Breast epithelium (tissue), 4 donors: ENCODE data around the gene CCDC187. TPM values are rescaled to one million over a fixed set of nuclear protein-coding genes. Genes with fewer than 3 reads are reported as not detected.

Experiments
- DNase-seq, 2 donors: peaks; one replicate each; pipeline ENCODE4 v3.0.0-alpha.2; 2019; ENCODE audit warnings: low spot score in 2 of 2
- H3K27ac ChIP-seq, 2 donors: fragments of 200-600 bp; sonication (generic) in 1 of 2; one replicate each; pipeline ENCODE4 v1.5.1; 2016 to 2019; ENCODE audit warnings: mild to moderate bottlenecking in 1 of 2
- H3K27me3 ChIP-seq, 2 donors: fragments of 200-600 bp; sonication (generic) in 1 of 2; one replicate each; pipeline versions ENCODE4 v1.5.1 to v1.6.0; 2017 to 2019; ENCODE audit warnings: control low read depth in 1 of 2, mild to moderate bottlenecking in 1 of 2
- H3K36me3 ChIP-seq: fragments of 200-600 bp; one replicate; pipeline ENCODE4 v1.5.1; 2019
- H3K4me1 ChIP-seq, 2 donors: fragments of 200-600 bp; sonication (generic); one replicate each; pipeline ENCODE4 v1.5.1; 2016 to 2019; ENCODE audit warnings: control low read depth in 1 of 2
- H3K4me3 ChIP-seq, 3 donors: fragments of 200-600 bp; sonication (generic); 1 replicate in 2 of 3; 2 replicates in 1 of 3; pipeline ENCODE4 v1.5.1; 2016 to 2019; ENCODE audit warnings: mild to moderate bottlenecking in 3 of 3, moderate library complexity in 2 of 3
- H3K9me3 ChIP-seq, 2 donors: fragments of 200-600 bp; sonication (generic) in 1 of 2; one replicate each; pipeline ENCODE4 v1.5.1; 2016 to 2019; ENCODE audit warnings: control low read depth in 1 of 2
- POLR2A ChIP-seq: fragments of 450-650 bp; IDR thresholded peaks from one replicate; pipeline ENCODE4 v1.6.1; 2016; ENCODE audit warnings: antibody characterized with exemption, mild to moderate bottlenecking, moderate library complexity
- POLR2AphosphoS5 ChIP-seq, 3 donors: sonication (generic); formaldehyde crosslinking; IDR thresholded peaks; one replicate each; pipeline ENCODE4 v1.6.1; 2017; ENCODE audit warnings: antibody characterized with exemption in 3 of 3
- intact Hi-C: fragments of 100-400 bp; cut with DNase I; formaldehyde crosslinking; loops from one replicate; pipeline ENCODE4 v1.15.1; 2023; ENCODE audit warnings: low total_unique reads
- total RNA-seq, 3 donors: library from RNA; depleted of rRNA; stranded (reverse); fragments of >200 nt; gene quantifications; one replicate each; pipeline ENCODE4 v1.1.0, GENCODE V29; 2016
- TF ChIP-seq, protein P1 (sequence below), 3 donors: fragments of 450-650 bp; IDR thresholded peaks; one replicate each; pipeline ENCODE4 v1.5.1; 2016 to 2017; ENCODE audit warnings: antibody characterized with exemption in 3 of 3, mild to moderate bottlenecking in 3 of 3, moderate library complexity in 3 of 3

Gene CCDC187
- total RNA-seq, 3 donors from 2014 or later, result not detected

DNA sequence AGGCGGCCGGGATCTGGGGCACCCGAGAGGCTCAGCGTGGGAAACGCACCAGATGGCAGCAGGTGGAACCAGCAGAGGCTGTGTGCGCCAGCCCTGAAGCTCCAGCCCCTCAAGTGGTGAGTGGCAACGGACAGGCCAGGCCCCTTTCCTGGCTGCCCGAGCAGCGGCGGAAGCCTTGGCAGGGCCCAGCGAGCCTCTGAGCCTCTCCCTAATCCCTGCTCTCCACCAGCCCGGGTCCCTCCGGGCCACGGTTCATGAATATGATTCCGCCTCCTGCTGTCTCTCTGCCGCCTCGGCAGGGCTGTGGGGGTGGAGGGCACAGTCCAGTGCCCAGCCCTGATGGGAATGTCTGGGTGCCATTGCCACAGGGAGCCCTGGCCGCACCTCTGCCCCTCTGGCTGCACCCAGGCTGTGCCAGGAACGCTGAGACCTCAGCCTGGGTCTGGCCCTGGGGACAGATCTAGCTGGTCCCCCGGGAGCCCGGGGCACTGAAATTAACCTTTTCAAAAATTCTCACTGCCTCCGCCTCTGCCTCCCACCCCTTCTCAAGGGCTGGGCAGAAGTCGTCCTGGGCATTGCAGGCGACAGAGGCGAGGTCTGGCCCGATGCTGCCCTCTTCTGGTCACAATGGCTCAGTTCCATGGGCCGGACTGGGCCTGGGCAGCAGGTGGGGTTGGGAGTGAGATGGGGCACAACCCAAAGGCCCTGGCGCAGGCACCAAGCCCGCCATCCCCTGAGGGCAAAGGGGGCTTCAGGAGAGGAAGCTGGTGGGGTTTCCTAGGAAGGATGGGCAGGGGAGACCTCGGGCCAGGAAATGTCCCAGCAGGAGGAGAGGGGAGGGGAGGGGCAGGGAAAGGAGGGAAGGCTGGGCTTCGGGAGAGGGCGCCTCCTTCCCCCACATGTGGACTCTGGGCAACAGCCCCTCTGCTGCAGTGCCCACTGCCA is 20.3 kb downstream of the CCDC187 start:
- peaks cover 4 to 46% of the 10 kb centered on the region in 2 donors for H3K27me3 ChIP-seq
- H3K27ac ChIP-seq, result no peak overlapping the region
- no peak for TF ChIP-seq POLR2AphosphoS5 (IDR thresholded peaks at IDR 0.05)
- TF ChIP-seq, protein P1, sequence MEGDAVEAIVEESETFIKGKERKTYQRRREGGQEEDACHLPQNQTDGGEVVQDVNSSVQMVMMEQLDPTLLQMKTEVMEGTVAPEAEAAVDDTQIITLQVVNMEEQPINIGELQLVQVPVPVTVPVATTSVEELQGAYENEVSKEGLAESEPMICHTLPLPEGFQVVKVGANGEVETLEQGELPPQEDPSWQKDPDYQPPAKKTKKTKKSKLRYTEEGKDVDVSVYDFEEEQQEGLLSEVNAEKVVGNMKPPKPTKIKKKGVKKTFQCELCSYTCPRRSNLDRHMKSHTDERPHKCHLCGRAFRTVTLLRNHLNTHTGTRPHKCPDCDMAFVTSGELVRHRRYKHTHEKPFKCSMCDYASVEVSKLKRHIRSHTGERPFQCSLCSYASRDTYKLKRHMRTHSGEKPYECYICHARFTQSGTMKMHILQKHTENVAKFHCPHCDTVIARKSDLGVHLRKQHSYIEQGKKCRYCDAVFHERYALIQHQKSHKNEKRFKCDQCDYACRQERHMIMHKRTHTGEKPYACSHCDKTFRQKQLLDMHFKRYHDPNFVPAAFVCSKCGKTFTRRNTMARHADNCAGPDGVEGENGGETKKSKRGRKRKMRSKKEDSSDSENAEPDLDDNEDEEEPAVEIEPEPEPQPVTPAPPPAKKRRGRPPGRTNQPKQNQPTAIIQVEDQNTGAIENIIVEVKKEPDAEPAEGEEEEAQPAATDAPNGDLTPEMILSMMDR (IDR thresholded peaks at IDR 0.05), result peak; percentile 42 to 80 (median 69)
- TF ChIP-seq POLR2A, result no peak
- intact Hi-C loops, result no loop called here
- H3K9me3 ChIP-seq, result no peaks in the 10 kb centered on the region
- DNase-seq, result peak; percentile 66 to 79
- H3K4me1 ChIP-seq, result no peaks in the 10 kb centered on the region
- no peaks in the 10 kb centered on the region for H3K36me3 ChIP-seq
- H3K4me3 ChIP-seq, result peak overlapping the region; percentile 15 to 56 (median 35)

DNA sequence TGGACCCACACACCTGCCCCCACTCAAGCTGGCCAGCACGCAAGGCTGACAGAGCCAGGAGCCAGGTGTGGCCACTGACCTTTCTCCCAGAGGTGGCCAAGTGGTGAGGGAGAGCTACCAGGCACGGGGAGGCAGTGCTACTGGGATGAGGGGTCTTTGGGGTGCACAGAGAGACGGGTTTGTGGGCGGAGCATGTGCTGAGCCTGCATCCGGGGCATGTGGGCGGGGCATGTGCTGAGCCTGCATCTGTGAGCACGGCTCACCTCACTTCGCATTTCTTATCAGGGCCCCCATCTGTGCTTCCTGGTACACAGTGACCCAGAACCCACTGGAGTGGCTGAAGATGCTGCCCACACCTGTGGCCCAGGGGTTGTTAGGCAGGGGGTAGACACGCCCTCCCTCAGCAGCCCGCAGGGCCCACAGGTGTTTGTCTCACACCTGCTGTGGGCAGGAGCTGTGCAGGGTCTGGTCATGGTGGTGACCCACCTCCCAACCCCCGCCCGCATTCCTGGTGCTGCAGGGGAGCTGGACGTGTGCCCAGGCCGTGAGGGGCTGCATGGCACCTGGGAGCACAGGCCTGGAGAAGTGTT is 21.5 kb downstream of the CCDC187 start:
- no peak overlapping the region for H3K4me3 ChIP-seq
- no peak overlapping the region for H3K27ac ChIP-seq
- DNase-seq, result no peak
- intact Hi-C loops, result no loop called here
- H3K27me3 ChIP-seq, result peaks cover 0 to 45% of the 10 kb centered on the region in 2 donors
- H3K36me3 ChIP-seq, result no peaks in the 10 kb centered on the region
- TF ChIP-seq POLR2A, result no peak
- TF ChIP-seq, protein P1 (IDR thresholded peaks at IDR 0.05), result no peak
- no peaks in the 10 kb centered on the region for H3K9me3 ChIP-seq
- H3K4me1 ChIP-seq, result no peaks in the 10 kb centered on the region

- intact Hi-C loops, result no loop called here
- TF ChIP-seq, protein P1 (IDR thresholded peaks at IDR 0.05), result no peak
- TF ChIP-seq POLR2AphosphoS5 (IDR thresholded peaks at IDR 0.05) (no peak), POLR2A (no peak)
- Histone ChIP-seq H3K27ac (no peak overlapping the region), H3K36me3 (no peaks in the 10 kb centered on the region), H3K4me1 (no peaks in the 10 kb centered on the region), H3K4me3 (no peak overlapping the region), H3K27me3 (peaks cover 0 to 42% of the 10 kb centered on the region in 2 donors), H3K9me3 (no peaks in the 10 kb centered on the region)
- DNase-seq, result no peak
These were observed 22.2 kb downstream of the CCDC187 start for GRCh38 chr9:136281421-136282271.

DNA sequence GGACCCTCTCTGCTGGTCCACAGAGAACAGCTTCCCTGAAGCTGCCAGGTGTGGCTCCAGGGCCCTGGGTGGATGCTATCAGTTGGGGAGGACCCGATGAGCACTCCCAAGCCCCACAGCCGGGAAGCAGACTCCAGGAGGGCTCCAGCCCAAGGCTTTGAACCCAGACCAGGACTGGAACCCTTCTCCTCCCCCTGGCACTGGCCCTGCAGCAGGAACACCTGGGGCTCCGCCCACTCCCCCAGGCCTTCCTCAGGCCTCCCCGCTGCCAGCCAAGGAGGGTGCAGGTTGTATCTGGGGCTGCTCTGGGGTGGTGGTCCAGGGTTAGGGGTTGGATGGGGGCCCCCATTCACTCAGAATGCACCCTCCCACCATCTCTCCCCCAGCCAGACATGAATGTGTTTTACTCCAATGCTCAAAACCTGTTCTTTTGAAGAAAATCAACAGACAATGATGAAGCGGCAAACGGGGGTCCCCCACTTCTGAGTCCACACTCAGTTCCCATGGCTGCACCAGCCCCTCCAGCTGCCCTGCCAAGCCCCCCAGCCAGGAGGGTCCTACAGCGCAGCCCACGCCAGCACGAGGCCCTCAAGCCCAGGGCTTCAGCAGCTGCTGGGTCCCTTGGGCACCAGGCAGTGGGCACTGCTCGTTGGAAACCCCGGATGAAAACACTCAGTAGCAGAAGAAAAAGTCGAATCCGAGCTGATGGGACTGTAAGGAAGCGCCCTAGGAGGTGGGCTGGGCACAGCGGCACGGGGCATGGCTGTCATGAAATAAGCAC is 23.2 kb downstream of the CCDC187 start:
- Histone ChIP-seq H3K27me3 (peaks cover 0 to 42% of the 10 kb centered on the region in 2 donors), H3K4me3 (no peak overlapping the region), H3K4me1 (no peaks in the 10 kb centered on the region), H3K9me3 (no peaks in the 10 kb centered on the region), H3K27ac (no peak overlapping the region), H3K36me3 (no peaks in the 10 kb centered on the region)
- intact Hi-C loops, result no loop called here
- no peak for DNase-seq
- TF ChIP-seq POLR2A (no peak), POLR2AphosphoS5 (IDR thresholded peaks at IDR 0.05) (no peak)
- TF ChIP-seq, protein P1 (IDR thresholded peaks at IDR 0.05), result no peak
